Psoas muscle (tissue), 8 donors: ENCODE results near the gene FECH. TPM values are rescaled to one million over a fixed set of nuclear protein-coding genes. Genes with fewer than 3 reads are reported as not detected.

ENCODE experiments used
- ATAC-seq, 4 donors: fragments of 200-7000 bp; cut with Tn5 transposase; one replicate each; pipeline ENCODE4 v1.9.1; 2020; ENCODE audit warnings: moderate library complexity in 3 of 4, mild to moderate bottlenecking in 2 of 4
- DNase-seq, 2 donors: peaks; one replicate each; pipeline ENCODE4 v3.0.0-alpha.2; 2020
- H3K27ac ChIP-seq: fragments of 200-600 bp; one replicate; pipeline ENCODE4 v1.8.0; 2022
- H3K27me3 ChIP-seq, 3 donors: fragments of 200-600 bp in 1 of 3; one replicate each; pipeline versions ENCODE4 v1.6.1 to v1.8.0; 2013 to 2022; ENCODE audit warnings: low read length in 2 of 3, mild to moderate bottlenecking in 2 of 3, moderate library complexity in 1 of 3; ENCODE audit not compliant: insufficient read depth in 3 of 3
- H3K36me3 ChIP-seq, 2 donors: fragments of 200-600 bp in 1 of 2; one replicate each; pipeline versions ENCODE4 v1.6.1 to v1.8.0; 2013 to 2022; ENCODE audit warnings: low read depth in 1 of 2, mild to moderate bottlenecking in 1 of 2, moderate library complexity in 1 of 2; ENCODE audit not compliant: insufficient read depth in 1 of 2
- H3K4me1 ChIP-seq: fragments of 200-600 bp; one replicate; pipeline ENCODE4 v1.8.0; 2022
- H3K4me3 ChIP-seq: fragments of 200-600 bp; one replicate; pipeline ENCODE4 v1.8.0; 2022; ENCODE audit warnings: mild to moderate bottlenecking
- H3K9me3 ChIP-seq: fragments of 200-600 bp; one replicate; pipeline ENCODE4 v1.8.0; 2022
- WGBS, 3 donors: extraction: QIAGEN DNeasy Blood & Tissue Kit; methylation state at CpG; one replicate each; pipeline versions ENCODE4 v1.1.6 to v1.1.7; 2013; 5-methylcytosine and 5-hydroxymethylcytosine counted together
- intact Hi-C, 2 donors: fragments of 100-400 bp; cut with DNase I; formaldehyde crosslinking; loops; one replicate each; pipeline versions ENCODE4 v1.11.0 to v1.14.2; 2022
- polyA plus RNA-seq, 3 donors: library from polyadenylated mRNA; stranded (reverse); fragments of 200-250 nt; gene quantifications; one replicate each; pipeline ENCODE4 v1.2.3, GENCODE V29; 2013
- total RNA-seq, 4 donors: library from RNA; stranded (reverse); fragmentation: NEBNext Ultra II Directional in 2 of 4; extraction: Animal tissue kit (Norgen Biotek cat#: 25700) in 2 of 4; gene quantifications; one replicate each; pipeline versions ENCODE4 v1.2.1 to v1.2.4, GENCODE V29; 2021 to 2023
- TF ChIP-seq, protein P1 (sequence below): fragments of 200-600 bp; IDR thresholded peaks from one replicate; pipeline ENCODE4 v1.8.0; 2022; ENCODE audit warnings: antibody characterized with exemption
- donor health status: healthy with polysubstance abuse.
- donor health status: DM: no; HTN: no; CAD: no; lungs with moderate emphysema.
- donor health status: Bipolar disorder and iron deficiency.
- donor health status: healthy.
- donor health status: DM: yes; HTN: yes; CAD: no.
- donor health status: DM: no; HTN: no; CAD: no.
- donor health status: DM: no; HTN: no; CAD: no.
- donor health status: DM: yes; HTN: yes; CAD: no.

The FECH gene
- total and polyA plus RNA-seq, 7 donors = 14.4 to 59.7 (median 42.2) TPM

GRCh38 chr18:57539702-57540101 is 46.8 kb downstream of the FECH start:
- 92 to 98% (median 92%) methylated on average over 4 of the region's 4 CpGs for WGBS, 3 donors
- Histone ChIP-seq H3K27ac (no peak overlapping the region), H3K4me1 (no peaks in the 10 kb centered on the region), H3K4me3 (no peak overlapping the region), H3K9me3 (no peaks in the 10 kb centered on the region), H3K27me3 (no peaks in the 10 kb centered on the region), H3K36me3 (no peaks in the 10 kb centered on the region)
- ATAC-seq (no peak), DNase-seq (no peak)
- TF ChIP-seq, protein P1, sequence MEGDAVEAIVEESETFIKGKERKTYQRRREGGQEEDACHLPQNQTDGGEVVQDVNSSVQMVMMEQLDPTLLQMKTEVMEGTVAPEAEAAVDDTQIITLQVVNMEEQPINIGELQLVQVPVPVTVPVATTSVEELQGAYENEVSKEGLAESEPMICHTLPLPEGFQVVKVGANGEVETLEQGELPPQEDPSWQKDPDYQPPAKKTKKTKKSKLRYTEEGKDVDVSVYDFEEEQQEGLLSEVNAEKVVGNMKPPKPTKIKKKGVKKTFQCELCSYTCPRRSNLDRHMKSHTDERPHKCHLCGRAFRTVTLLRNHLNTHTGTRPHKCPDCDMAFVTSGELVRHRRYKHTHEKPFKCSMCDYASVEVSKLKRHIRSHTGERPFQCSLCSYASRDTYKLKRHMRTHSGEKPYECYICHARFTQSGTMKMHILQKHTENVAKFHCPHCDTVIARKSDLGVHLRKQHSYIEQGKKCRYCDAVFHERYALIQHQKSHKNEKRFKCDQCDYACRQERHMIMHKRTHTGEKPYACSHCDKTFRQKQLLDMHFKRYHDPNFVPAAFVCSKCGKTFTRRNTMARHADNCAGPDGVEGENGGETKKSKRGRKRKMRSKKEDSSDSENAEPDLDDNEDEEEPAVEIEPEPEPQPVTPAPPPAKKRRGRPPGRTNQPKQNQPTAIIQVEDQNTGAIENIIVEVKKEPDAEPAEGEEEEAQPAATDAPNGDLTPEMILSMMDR = no peak
- intact Hi-C loops = no loop called here

- H3K27me3 ChIP-seq = no peaks in the 10 kb centered on the region
- no peak for ATAC-seq
- peaks cover 4% of the 10 kb centered on the region for H3K4me1 ChIP-seq
- WGBS, 3 donors = 82 to 95% (median 92%) methylated on average over 3 of the region's 3 CpGs
- TF ChIP-seq, protein P1 = no peak
- H3K9me3 ChIP-seq = no peaks in the 10 kb centered on the region
- intact Hi-C loops = no loop called here
- no peak overlapping the region for H3K4me3 ChIP-seq
- H3K27ac ChIP-seq = no peak overlapping the region
- no peak for DNase-seq
- no peaks in the 10 kb centered on the region for H3K36me3 ChIP-seq
Observed at GRCh38 chr18:57538614-57539013, 47.9 kb downstream of the FECH start.

DNA sequence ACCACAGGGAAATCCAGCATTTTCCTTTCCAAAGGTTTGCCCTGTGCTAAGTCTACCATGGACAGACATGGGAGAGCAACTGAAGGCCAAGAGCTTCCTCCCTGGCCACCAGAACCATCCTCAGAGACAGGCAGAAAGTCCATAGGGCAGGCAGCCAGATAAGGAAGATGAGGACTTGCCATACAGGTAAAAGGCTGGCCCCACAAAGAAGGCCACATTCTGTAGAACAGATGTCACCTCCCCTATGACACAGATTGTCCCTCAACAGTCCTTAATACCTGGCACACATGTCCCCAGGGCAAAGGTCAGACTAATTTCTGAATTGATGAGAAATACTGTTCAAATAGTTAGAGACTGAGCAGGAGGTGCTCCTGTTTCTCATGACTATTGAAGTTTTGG is 52.0 kb downstream of the FECH start:
- Histone ChIP-seq H3K4me3 (no peak overlapping the region), H3K27ac (no peak overlapping the region), H3K9me3 (no peaks in the 10 kb centered on the region), H3K4me1 (peaks cover 15% of the 10 kb centered on the region), H3K36me3 (no peaks in the 10 kb centered on the region), H3K27me3 (no peaks in the 10 kb centered on the region)
- DNase-seq (no peak), ATAC-seq (no peak)
- intact Hi-C loops = no loop called here
- TF ChIP-seq, protein P1 = no peak

- H3K36me3 ChIP-seq = no peaks in the 10 kb centered on the region
- 44 to 56% (median 53%) methylated on average over 4 of the region's 4 CpGs for WGBS, 3 donors
- no peak overlapping the region for H3K27ac ChIP-seq
- no peak overlapping the region for H3K4me3 ChIP-seq
- TF ChIP-seq, protein P1 = no peak
- H3K9me3 ChIP-seq = no peaks in the 10 kb centered on the region
- H3K4me1 ChIP-seq = peaks cover 15% of the 10 kb centered on the region
- DNase-seq = no peak
- H3K27me3 ChIP-seq = no peaks in the 10 kb centered on the region
- intact Hi-C loops = no loop called here
- no peak for ATAC-seq
Observed at GRCh38 chr18:57533868-57534510, 52.5 kb downstream of the FECH start.
